Transverse colon (tissue), 4 donors: ENCODE measurements around the gene NISCH. TPM values are rescaled to one million over a fixed set of nuclear protein-coding genes. Genes with fewer than 3 reads are reported as not detected.

Source experiments
- DNase-seq: peaks from one replicate; pipeline ENCODE4 v3.0.0-alpha.2; 2019
- H3K27ac ChIP-seq, 4 donors: fragments of 200-600 bp; sonication (generic); 2 replicates each; pipeline ENCODE4 v1.5.1; 2016 to 2018; ENCODE audit warnings: inconsistent platforms in 4 of 4
- H3K27me3 ChIP-seq: fragments of 200-600 bp; sonication (generic); 2 replicates; pipeline ENCODE4 v1.5.1; 2017; ENCODE audit warnings: inconsistent platforms
- H3K36me3 ChIP-seq, 4 donors: fragments of 200-600 bp; sonication (generic); 2 replicates each; pipeline ENCODE4 v1.5.1; 2017 to 2019; ENCODE audit warnings: inconsistent platforms in 4 of 4
- H3K4me1 ChIP-seq, 4 donors: fragments of 200-600 bp; sonication (generic); 2 replicates each; pipeline ENCODE4 v1.5.1; 2017 to 2020; ENCODE audit warnings: inconsistent platforms in 4 of 4
- H3K4me3 ChIP-seq, 4 donors: fragments of 200-600 bp; sonication (generic); 1 replicate in 1 of 4; 2 replicates in 3 of 4; pipeline versions ENCODE4 v1.5.1 to v1.6.1; 2017 to 2019; ENCODE audit warnings: inconsistent platforms in 4 of 4
- H3K9me3 ChIP-seq, 2 donors: fragments of 200-600 bp; sonication (generic); 2 replicates each; pipeline ENCODE4 v1.5.1; 2017 to 2019; ENCODE audit warnings: inconsistent platforms in 2 of 2
- EP300 ChIP-seq: sonication (generic); formaldehyde crosslinking; IDR thresholded peaks from one replicate; pipeline ENCODE4 v1.6.1; 2017; ENCODE audit warnings: antibody characterized with exemption, low read depth
- POLR2A ChIP-seq: fragments of 450-650 bp; IDR thresholded peaks from one replicate; pipeline ENCODE4 v1.6.1; 2016; ENCODE audit warnings: antibody characterized with exemption, mild to moderate bottlenecking, moderate library complexity
- POLR2AphosphoS5 ChIP-seq, 3 donors: sonication (generic); formaldehyde crosslinking; IDR thresholded peaks; one replicate each; pipeline ENCODE4 v1.6.1; 2016; ENCODE audit warnings: antibody characterized with exemption in 3 of 3
- WGBS, 2 donors: methylation state at CpG; one replicate each; pipeline ENCODE4 v1.1.5; 2018; ENCODE audit warnings: low coverage in 1 of 2; 5-methylcytosine and 5-hydroxymethylcytosine counted together
- in situ Hi-C, 4 donors: fragments of 200-750 bp; cut with MboI; loops; one replicate each; pipeline versions ENCODE4 v1.15.0 to v1.15.1; 2017; ENCODE audit warnings: low sequenced_read_pairs in 3 of 4, low pct_ligation_motif_present in 1 of 4, low pct_unique_long_range_greater_than_20kb in 1 of 4
- intact Hi-C: fragments of 100-400 bp; cut with DNase I; formaldehyde crosslinking; loops from one replicate; pipeline ENCODE4 v1.15.1; 2023; ENCODE audit warnings: low total_unique reads
- total RNA-seq, 4 donors: library from RNA; depleted of rRNA; stranded (reverse); fragments of >200 nt; gene quantifications; one replicate each; pipeline ENCODE4 v1.1.0, GENCODE V29; 2016
- TF ChIP-seq, protein P1 (sequence below), 5 experiments: fragments of 200-600 bp in 3 of 5; fragments of 450-650 bp in 2 of 5; sonication (generic) in 3 of 5; IDR thresholded peaks; 1 replicate in 2 of 5; 2 replicates in 3 of 5; pipeline ENCODE4 v1.5.1; 2016 to 2017; ENCODE audit warnings: antibody characterized with exemption in 5 of 5, inconsistent platforms in 3 of 5, mild to moderate bottlenecking in 2 of 5, moderate library complexity in 1 of 5

The NISCH gene
- total RNA-seq, 4 donors from 2014 or later, result 72.0 to 137 (median 98.6) TPM

- in situ Hi-C loops, result no loop called here
Observed at GRCh38 chr3:52441772-52442332, 13.6 kb upstream of the NISCH start.

DNA sequence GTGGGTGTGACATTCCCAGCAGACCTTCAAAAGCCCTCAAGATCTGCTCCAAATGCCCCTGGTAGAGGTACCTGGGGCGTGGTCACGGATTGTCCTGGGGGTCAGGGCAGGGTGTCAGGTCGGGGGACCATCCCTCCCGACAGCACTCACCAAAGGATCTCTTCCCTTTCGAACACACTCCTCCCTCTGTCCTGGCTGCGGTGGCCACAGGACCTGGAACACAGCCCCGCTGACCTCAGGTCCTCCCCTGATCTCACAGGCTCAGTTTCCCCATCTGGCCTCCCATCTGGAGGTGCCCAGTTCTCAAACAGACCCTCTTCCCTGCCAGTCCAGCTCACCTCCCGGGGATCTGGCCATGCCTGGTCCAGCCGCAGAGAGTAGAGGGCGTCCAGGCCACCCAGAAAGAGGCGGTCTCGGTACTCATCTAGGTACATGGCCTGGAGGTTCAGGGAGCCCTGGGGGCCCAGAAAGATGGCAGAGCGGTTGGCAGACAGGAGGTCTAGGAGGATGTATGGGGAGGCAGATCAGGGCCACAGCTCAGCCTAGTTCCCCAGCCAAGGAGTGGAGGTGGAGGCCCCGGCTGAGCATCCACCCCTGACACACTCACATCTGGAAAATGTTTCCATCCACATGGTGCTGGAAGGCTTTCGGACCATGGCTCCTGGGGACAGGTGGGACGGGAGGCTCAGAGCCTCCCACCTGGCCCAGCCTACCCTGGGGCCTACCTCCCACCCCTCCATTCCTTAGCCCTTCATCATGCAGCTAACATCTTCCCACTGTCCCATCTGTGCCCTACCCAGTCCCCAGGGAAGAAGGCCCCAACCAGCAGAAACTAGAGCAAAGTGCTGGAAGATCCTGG, 12.8 kb upstream of the NISCH start:
- H3K4me3 ChIP-seq, result no peak overlapping the region

More at GRCh38 chr3:52441772-52442332, 13.6 kb upstream of the NISCH start:
- H3K4me1 ChIP-seq, result peaks cover 5 to 8% (median 6%) of the 10 kb centered on the region in 4 donors
- intact Hi-C loops, result no loop called here
- H3K27me3 ChIP-seq, result no peaks in the 10 kb centered on the region
- no peak for DNase-seq
- 88% methylated on average over 18 of the region's 18 CpGs; no CpG with 5 or more reads in 1 of the 2 donors for WGBS, 2 donors
- TF ChIP-seq POLR2AphosphoS5 (IDR thresholded peaks at IDR 0.05) (no peak), EP300 (no peak), POLR2A (no peak)
- TF ChIP-seq, protein P1, sequence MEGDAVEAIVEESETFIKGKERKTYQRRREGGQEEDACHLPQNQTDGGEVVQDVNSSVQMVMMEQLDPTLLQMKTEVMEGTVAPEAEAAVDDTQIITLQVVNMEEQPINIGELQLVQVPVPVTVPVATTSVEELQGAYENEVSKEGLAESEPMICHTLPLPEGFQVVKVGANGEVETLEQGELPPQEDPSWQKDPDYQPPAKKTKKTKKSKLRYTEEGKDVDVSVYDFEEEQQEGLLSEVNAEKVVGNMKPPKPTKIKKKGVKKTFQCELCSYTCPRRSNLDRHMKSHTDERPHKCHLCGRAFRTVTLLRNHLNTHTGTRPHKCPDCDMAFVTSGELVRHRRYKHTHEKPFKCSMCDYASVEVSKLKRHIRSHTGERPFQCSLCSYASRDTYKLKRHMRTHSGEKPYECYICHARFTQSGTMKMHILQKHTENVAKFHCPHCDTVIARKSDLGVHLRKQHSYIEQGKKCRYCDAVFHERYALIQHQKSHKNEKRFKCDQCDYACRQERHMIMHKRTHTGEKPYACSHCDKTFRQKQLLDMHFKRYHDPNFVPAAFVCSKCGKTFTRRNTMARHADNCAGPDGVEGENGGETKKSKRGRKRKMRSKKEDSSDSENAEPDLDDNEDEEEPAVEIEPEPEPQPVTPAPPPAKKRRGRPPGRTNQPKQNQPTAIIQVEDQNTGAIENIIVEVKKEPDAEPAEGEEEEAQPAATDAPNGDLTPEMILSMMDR (IDR thresholded peaks at IDR 0.05), result no peak
- H3K4me3 ChIP-seq, result no peak overlapping the region
- no peak overlapping the region for H3K27ac ChIP-seq
- H3K9me3 ChIP-seq, result no peaks in the 10 kb centered on the region
- H3K36me3 ChIP-seq, result no peaks in the 10 kb centered on the region

DNA sequence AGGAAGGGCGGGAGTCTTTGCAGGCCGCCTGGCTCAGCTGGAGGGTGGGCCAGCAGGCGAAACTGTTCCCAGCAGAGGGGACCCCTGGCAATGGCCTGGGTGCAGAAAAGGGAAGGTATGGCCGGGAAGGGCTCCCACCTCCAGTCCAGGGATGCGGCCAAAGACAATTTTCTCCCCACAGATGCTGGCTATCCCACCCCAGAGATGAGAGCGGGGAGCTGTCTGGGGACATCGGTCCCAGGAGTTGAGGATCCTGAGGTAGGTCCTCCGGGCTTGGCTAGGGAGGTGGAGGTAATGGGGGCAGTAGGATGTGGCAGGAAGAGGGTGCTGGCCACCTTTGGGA, 12.2 kb upstream of the NISCH start:
- H3K27me3 ChIP-seq, result no peaks in the 10 kb centered on the region
- no peak for DNase-seq
- intact Hi-C loops (no loop called here), in situ Hi-C loops (no loop called here)
- TF ChIP-seq EP300 (no peak), POLR2AphosphoS5 (IDR thresholded peaks at IDR 0.05) (no peak)
- TF ChIP-seq, protein P1 (IDR thresholded peaks at IDR 0.05), result no peak
- H3K27ac ChIP-seq, result no peak overlapping the region
- H3K9me3 ChIP-seq, result no peaks in the 10 kb centered on the region
- no peaks in the 10 kb centered on the region for H3K36me3 ChIP-seq
- H3K4me1 ChIP-seq, result peaks cover 5 to 12% (median 6%) of the 10 kb centered on the region in 4 donors
- 91% methylated on average over 8 of the region's 8 CpGs; no CpG with 5 or more reads in 1 of the 2 donors for WGBS, 2 donors
- no peak overlapping the region for H3K4me3 ChIP-seq

More for the DNA sequence above, 12.8 kb upstream of the NISCH start:
- peaks cover 5 to 12% (median 6%) of the 10 kb centered on the region in 4 donors for H3K4me1 ChIP-seq
- in situ Hi-C loops (no loop called here), intact Hi-C loops (no loop called here)
- DNase-seq, result no peak
- H3K9me3 ChIP-seq, result no peaks in the 10 kb centered on the region
- H3K36me3 ChIP-seq, result no peaks in the 10 kb centered on the region
- TF ChIP-seq, protein P1 (IDR thresholded peaks at IDR 0.05), result no peak
- TF ChIP-seq POLR2AphosphoS5 (IDR thresholded peaks at IDR 0.05) (no peak), EP300 (no peak), POLR2A (no peak)
- 94 to 100% methylated on average over 1 to 16 of the region's 16 CpGs for WGBS, 2 donors
- H3K27ac ChIP-seq, result no peak overlapping the region
- H3K27me3 ChIP-seq, result no peaks in the 10 kb centered on the region

GRCh38 chr3:52443791-52444687, 11.4 kb upstream of the NISCH start:
- in situ Hi-C loops, result no loop called here
- no peaks in the 10 kb centered on the region for H3K9me3 ChIP-seq
- TF ChIP-seq EP300, result no peak
- TF ChIP-seq POLR2AphosphoS5 (IDR thresholded peaks at IDR 0.05), result no peak
- no peak for TF ChIP-seq POLR2A
- TF ChIP-seq, protein P1 (IDR thresholded peaks at IDR 0.05), result no peak
- no peaks in the 10 kb centered on the region for H3K27me3 ChIP-seq
- DNase-seq, result no peak
- WGBS, 2 donors, result 87% methylated on average over 25 of the region's 25 CpGs; no CpG with 5 or more reads in 1 of the 2 donors
- intact Hi-C loops, result no loop called here
- no peaks in the 10 kb centered on the region for H3K36me3 ChIP-seq
- H3K27ac ChIP-seq, result no peak overlapping the region
- no peak overlapping the region for H3K4me3 ChIP-seq
- H3K4me1 ChIP-seq, result peaks cover 5 to 12% (median 6%) of the 10 kb centered on the region in 4 donors
